GM12878 (cell line): ENCODE data around the gene RPS28. TPM values are rescaled to one million over a fixed set of nuclear protein-coding genes. Genes with fewer than 3 reads are reported as not detected.

Experiments used
- ATAC-seq: fragments of 200-7000 bp; cut with Tn5 transposase; 3 replicates; pipeline ENCODE4 v1.9.1; 2020; ENCODE audit warnings: mild to moderate bottlenecking, moderate library complexity
- BruUV-seq: library from RNA; stranded (reverse); fragments of 400-500 nt; replicated peaks from 2 replicates; lab custom pipeline; 2021; lab: Mats Ljungman, UMichigan
- CTCF ChIA-PET: fragments of 300-600 bp; sonication (Branson Sonifier 250); formaldehyde crosslinking; extraction: SDS; loops from one replicate; lab custom pipeline; 2021; ENCODE audit warnings: inconsistent platforms; lab: Yijun Ruan, JAX
- POLR2A ChIA-PET: fragments of 350-600 bp; formaldehyde crosslinking; extraction: SDS; loops from one replicate; lab custom pipeline; 2021; ENCODE audit warnings: inconsistent platforms; lab: Charles Lee
- RAD21 ChIA-PET: fragments of 300-600 bp; sonication (Branson Sonifier 250); formaldehyde crosslinking; loops from one replicate; lab custom pipeline; 2023; ENCODE audit warnings: antibody characterized with exemption; ENCODE audit not compliant: unreplicated experiment; lab: Charles Lee
- SMC1A ChIA-PET: fragments of 300-600 bp; sonication (Branson Sonifier 250); formaldehyde crosslinking; loops from one replicate; lab custom pipeline; 2023; ENCODE audit not compliant: unreplicated experiment, uncharacterized antibody; lab: Charles Lee
- DNase-seq: peaks from one replicate; pipeline ENCODE4 v3.0.0-alpha.2; 2011; ENCODE audit warnings: low read depth, low spot score
- FAIRE-seq: peaks from 3 replicates; lab custom pipeline; 2011; peaks lifted over from hg19 to GRCh38; lab: Jason Lieb, UNC
- H2AFZ ChIP-seq: 2 replicates; pipeline ENCODE4 v1.6.0; 2011; ENCODE audit warnings: low read depth, low read length, control low read depth; ENCODE audit not compliant: control insufficient read depth
- H3K27ac ChIP-seq: 2 replicates; pipeline ENCODE4 v1.5.1; 2011; ENCODE audit warnings: control low read depth; ENCODE audit not compliant: control insufficient read depth, insufficient read depth
- H3K27me3 ChIP-seq, 2 experiments: replicated peaks in 1 of 2; 2 replicates each; pipeline versions ENCODE4 v1.6.0 to v1.6.1; 2011; ENCODE audit warnings: low read length in 1 of 2; ENCODE audit not compliant: control insufficient read depth in 2 of 2, insufficient read depth in 2 of 2
- H3K36me3 ChIP-seq, 2 experiments: 2 replicates each; pipeline ENCODE4 v1.5.1; 2011; ENCODE audit warnings: low read length in 1 of 2; ENCODE audit not compliant: control insufficient read depth in 2 of 2, insufficient read depth in 2 of 2
- H3K4me1 ChIP-seq: 2 replicates; pipeline ENCODE4 v1.6.1; 2011; ENCODE audit warnings: mild to moderate bottlenecking, low read length, moderate library complexity, mixed read lengths; ENCODE audit not compliant: control insufficient read depth, insufficient read depth
- H3K4me2 ChIP-seq: 2 replicates; pipeline ENCODE4 v1.6.0; 2011; ENCODE audit warnings: control low read depth; ENCODE audit not compliant: control insufficient read depth, insufficient read depth
- H3K4me3 ChIP-seq: fragments of 200-600 bp; sonication (generic); 2 replicates; pipeline ENCODE4 v1.5.1; 2016
- H3K79me2 ChIP-seq: 2 replicates; pipeline ENCODE4 v1.6.0; 2011; ENCODE audit warnings: low read length; ENCODE audit not compliant: control insufficient read depth, insufficient read depth
- H3K9ac ChIP-seq: 2 replicates; pipeline ENCODE4 v1.8.0; 2011; ENCODE audit warnings: low read length, control low read depth, mixed read lengths; ENCODE audit not compliant: control insufficient read depth, insufficient read depth
- H3K9me3 ChIP-seq: replicated peaks from 3 replicates; pipeline ENCODE4 v1.5.1; 2011; ENCODE audit warnings: mild to moderate bottlenecking, low read length; ENCODE audit not compliant: control insufficient read depth, insufficient read depth
- H4K20me1 ChIP-seq: 2 replicates; pipeline ENCODE4 v1.6.0; 2011; ENCODE audit not compliant: control insufficient read depth, insufficient read depth
- FOXM1 ChIP-seq: IDR thresholded peaks from 2 replicates; pipeline ENCODE4 v1.6.1; 2012; ENCODE audit warnings: low read depth, mild to moderate bottlenecking, inconsistent platforms, low read length, moderate library complexity
- HCFC1 ChIP-seq: fragments of 150-350 bp; IDR thresholded peaks from 2 replicates; pipeline ENCODE4 v1.6.1; 2014; ENCODE audit warnings: low read length
- JUND ChIP-seq: IDR thresholded peaks from 2 replicates; pipeline ENCODE4 v1.6.1; 2012; ENCODE audit warnings: low read depth, mild to moderate bottlenecking, low read length, improper control_type of control experiment, moderate library complexity
- NR2C2 ChIP-seq: IDR thresholded peaks from 2 replicates; pipeline ENCODE4 v1.6.1; 2011; ENCODE audit warnings: borderline replicate concordance, low read depth; ENCODE audit not compliant: control insufficient read depth, insufficient read length
- RAD51 ChIP-seq: fragments of 450-650 bp; IDR thresholded peaks from 2 replicates; pipeline ENCODE4 v1.6.1; 2016; ENCODE audit warnings: moderate library complexity, mild to moderate bottlenecking, inconsistent platforms
- RBBP5 ChIP-seq: fragments of 200-600 bp; sonication (generic); conservative IDR thresholded peaks from 2 replicates; pipeline ENCODE4 v1.6.1; 2016
- RELA ChIP-seq: fragments of 450-650 bp; IDR thresholded peaks from 2 replicates; pipeline ENCODE4 v1.8.0; 2014; ENCODE audit warnings: borderline replicate concordance; ENCODE audit not compliant: partially characterized antibody
- SPI1 ChIP-seq: IDR thresholded peaks from 2 replicates; pipeline ENCODE4 v1.6.1; 2011; ENCODE audit warnings: low read depth, mild to moderate bottlenecking, low read length, moderate library complexity, borderline replicate concordance; ENCODE audit not compliant: insufficient read depth
- WRNIP1 ChIP-seq: IDR thresholded peaks from 2 replicates; pipeline ENCODE4 v1.6.1; 2011; ENCODE audit warnings: low read depth, low read length, improper control_type of control experiment, borderline replicate concordance
- YY1 ChIP-seq: IDR thresholded peaks from 2 replicates; pipeline ENCODE4 v1.6.1; 2011; ENCODE audit warnings: low read depth, mild to moderate bottlenecking, low read length
- ZNF217 ChIP-seq: fragments of 450-650 bp; IDR thresholded peaks from 2 replicates; pipeline ENCODE4 v1.6.1; 2017; ENCODE audit warnings: antibody characterized with exemption, mild to moderate bottlenecking
- WGBS: methylation state at CpG from one replicate; pipeline ENCODE4 v1.1.6; 2016; ENCODE audit warnings: low lambda C conversion rate; ENCODE audit not compliant: insufficient replicate concordance, insufficient coverage; ENCODE audit errors: missing lambda C conversion rate; 5-methylcytosine and 5-hydroxymethylcytosine counted together
- in situ Hi-C: fragments of 300-500 bp; cut with MboI; formaldehyde crosslinking; loops from 9 replicates; pipeline ENCODE4 v1.14.3; 2018; ENCODE audit warnings: mixed read lengths
- intact Hi-C: fragments of 100-400 bp; cut with micrococcal nuclease; formaldehyde crosslinking; loops from one replicate; pipeline ENCODE4 v1.14.2; 2022; ENCODE audit not compliant: unreplicated experiment
- polyA plus RNA-seq, 11 experiments: library from polyadenylated mRNA; depleted of rRNA in 4 of 11; unstranded in 6 of 11; stranded (reverse) in 5 of 11; fragments of >200 nt; fragmentation: Nextera tagmentation in 4 of 11; fragmentation: Illumina TruSeq in 1 of 11; extraction: Ambion mirVana in 4 of 11; extraction: Trizol in 1 of 11; gene quantifications; 1 replicate in 1 of 11; 2 replicates in 10 of 11; pipeline versions ENCODE4 v1.2.1 to v1.2.3, GENCODE V29; 2011 to 2016; ENCODE audit warnings: inconsistent platforms in 2 of 11, missing spikeins in 2 of 11, low read depth in 1 of 11
- total RNA-seq, 4 experiments: library from RNA; depleted of rRNA in 3 of 4; stranded (reverse); fragments of >200 nt in 3 of 4; fragmentation: Illumina TruSeq in 1 of 4; extraction: Trizol in 1 of 4; gene quantifications; 2 replicates each; pipeline versions ENCODE4 v1.2.1 to v1.2.3, GENCODE V29; 2013 to 2021
- TF ChIP-seq, protein P1 (sequence below): IDR thresholded peaks from 2 replicates; pipeline ENCODE4 v1.6.1; 2012; ENCODE audit warnings: improper control_type of control experiment, low read depth, low read length; ENCODE audit not compliant: insufficient replicate concordance
- TF ChIP-seq, protein P2 (sequence below): fragments of 150-350 bp; IDR thresholded peaks from 2 replicates; pipeline ENCODE4 v1.6.1; 2014; ENCODE audit warnings: mild to moderate bottlenecking, low read depth, low read length

The RPS28 gene
- total and polyA plus RNA-seq, 10 of the 15 experiments (the other 5 are each of a cell fraction or from before 2014, with no cell fraction given) = 422 to 3,905 (median 1,580) TPM

DNA sequence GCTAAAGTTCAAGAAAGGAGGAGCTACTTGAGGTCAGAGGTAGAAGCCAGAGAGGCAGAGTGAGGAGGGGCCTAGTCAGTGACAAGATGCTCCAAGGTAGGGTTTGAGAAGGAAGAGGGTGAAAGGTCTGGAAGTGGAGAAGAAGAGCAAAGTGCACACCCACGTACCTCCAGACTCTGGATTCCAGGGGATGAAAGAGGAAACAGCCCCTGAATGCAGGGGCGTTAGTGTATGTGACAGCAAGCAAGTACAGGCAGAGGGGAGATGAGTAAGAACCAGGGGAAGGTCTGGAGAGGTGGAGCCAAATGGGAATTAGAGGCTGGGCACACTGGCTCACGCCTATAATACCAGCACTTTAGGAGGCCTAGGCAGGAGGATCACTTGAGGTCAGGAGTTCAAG lies 8.7 kb downstream of the RPS28 start (continued):
- TF ChIP-seq, protein P1, sequence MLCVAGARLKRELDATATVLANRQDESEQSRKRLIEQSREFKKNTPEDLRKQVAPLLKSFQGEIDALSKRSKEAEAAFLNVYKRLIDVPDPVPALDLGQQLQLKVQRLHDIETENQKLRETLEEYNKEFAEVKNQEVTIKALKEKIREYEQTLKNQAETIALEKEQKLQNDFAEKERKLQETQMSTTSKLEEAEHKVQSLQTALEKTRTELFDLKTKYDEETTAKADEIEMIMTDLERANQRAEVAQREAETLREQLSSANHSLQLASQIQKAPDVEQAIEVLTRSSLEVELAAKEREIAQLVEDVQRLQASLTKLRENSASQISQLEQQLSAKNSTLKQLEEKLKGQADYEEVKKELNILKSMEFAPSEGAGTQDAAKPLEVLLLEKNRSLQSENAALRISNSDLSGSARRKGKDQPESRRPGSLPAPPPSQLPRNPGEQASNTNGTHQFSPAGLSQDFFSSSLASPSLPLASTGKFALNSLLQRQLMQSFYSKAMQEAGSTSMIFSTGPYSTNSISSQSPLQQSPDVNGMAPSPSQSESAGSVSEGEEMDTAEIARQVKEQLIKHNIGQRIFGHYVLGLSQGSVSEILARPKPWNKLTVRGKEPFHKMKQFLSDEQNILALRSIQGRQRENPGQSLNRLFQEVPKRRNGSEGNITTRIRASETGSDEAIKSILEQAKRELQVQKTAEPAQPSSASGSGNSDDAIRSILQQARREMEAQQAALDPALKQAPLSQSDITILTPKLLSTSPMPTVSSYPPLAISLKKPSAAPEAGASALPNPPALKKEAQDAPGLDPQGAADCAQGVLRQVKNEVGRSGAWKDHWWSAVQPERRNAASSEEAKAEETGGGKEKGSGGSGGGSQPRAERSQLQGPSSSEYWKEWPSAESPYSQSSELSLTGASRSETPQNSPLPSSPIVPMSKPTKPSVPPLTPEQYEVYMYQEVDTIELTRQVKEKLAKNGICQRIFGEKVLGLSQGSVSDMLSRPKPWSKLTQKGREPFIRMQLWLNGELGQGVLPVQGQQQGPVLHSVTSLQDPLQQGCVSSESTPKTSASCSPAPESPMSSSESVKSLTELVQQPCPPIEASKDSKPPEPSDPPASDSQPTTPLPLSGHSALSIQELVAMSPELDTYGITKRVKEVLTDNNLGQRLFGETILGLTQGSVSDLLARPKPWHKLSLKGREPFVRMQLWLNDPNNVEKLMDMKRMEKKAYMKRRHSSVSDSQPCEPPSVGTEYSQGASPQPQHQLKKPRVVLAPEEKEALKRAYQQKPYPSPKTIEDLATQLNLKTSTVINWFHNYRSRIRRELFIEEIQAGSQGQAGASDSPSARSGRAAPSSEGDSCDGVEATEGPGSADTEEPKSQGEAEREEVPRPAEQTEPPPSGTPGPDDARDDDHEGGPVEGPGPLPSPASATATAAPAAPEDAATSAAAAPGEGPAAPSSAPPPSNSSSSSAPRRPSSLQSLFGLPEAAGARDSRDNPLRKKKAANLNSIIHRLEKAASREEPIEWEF = no peak
- no peak for TF ChIP-seq HCFC1

DNA sequence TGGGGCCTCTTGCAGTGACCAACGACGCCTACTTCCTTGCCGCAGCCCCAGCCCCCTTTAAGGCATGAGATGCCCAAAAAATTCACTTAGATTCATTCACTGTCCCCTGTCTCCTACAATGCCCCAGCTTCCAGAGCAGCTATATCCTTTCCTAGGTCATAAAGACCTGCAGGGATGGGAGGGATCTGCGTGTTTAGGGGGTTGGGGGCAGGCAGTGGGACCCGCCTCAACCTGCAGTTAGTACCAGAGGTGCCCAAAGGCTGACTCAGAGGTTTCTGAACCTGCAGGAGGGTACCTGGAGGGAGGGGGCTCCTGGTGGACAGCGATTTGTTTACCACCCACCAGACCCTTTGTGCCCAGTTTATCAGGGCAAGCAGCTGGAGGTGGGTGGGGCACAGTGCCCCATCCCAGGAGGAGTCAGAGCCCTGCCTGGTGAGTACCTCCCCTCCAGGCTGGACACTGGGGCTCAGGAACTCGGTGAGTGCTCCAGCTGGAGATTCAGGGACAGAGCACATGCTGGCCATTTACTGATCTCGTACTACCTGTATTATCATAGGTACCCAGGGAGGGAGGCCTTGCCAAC lies 10.1 kb downstream of the RPS28 start:
- Histone ChIP-seq H3K9me3 (no peaks in the 10 kb centered on the region), H4K20me1 (no peaks in the 10 kb centered on the region), H2AFZ (no peak overlapping the region), H3K9ac (no peak overlapping the region), H3K4me1 (peaks cover 2% of the 10 kb centered on the region; the same call in 1 of the 2 replicates), H3K4me3 (no peak overlapping the region), H3K27ac (no peak overlapping the region), H3K36me3 (no peaks in the 10 kb centered on the region), H3K4me2 (no peak overlapping the region), H3K79me2 (no peaks in the 10 kb centered on the region), H3K27me3 (peaks cover 2 to 5% of the 10 kb centered on the region in 2 experiments; a peak in 3 of 4 replicates)
- WGBS = 38% methylated on average over 8 of the region's 8 CpGs
- ChIA-PET SMC1A (interaction anchor here (0.5 kb wide), 1 partner anchor 145 kb away, joined by 3 read pairs; no protein-coding TSS in a partner anchor), RAD21 (interaction anchor here (0.7 kb wide), 1 partner anchor 64 kb away, joined by 4 read pairs; no protein-coding TSS in a partner anchor), POLR2A (interaction anchor here (0.6 kb wide), 1 partner anchor 94 kb away, joined by 5 read pairs; no protein-coding TSS in a partner anchor), CTCF (interaction anchor here (1.0 kb wide), 1 partner anchor 23 kb away, joined by 3 read pairs; no protein-coding TSS in a partner anchor)
- no TSS peak for BruUV-seq
- FAIRE-seq (no peak), ATAC-seq (no peak), DNase-seq (no peak)
- TF ChIP-seq RBBP5 (no peak), RELA (no peak), NR2C2 (no peak), FOXM1 (no peak), ZNF217 (no peak), YY1 (no peak), WRNIP1 (no peak), JUND (no peak), SPI1 (no peak), RAD51 (no peak)
- TF ChIP-seq, protein P2, sequence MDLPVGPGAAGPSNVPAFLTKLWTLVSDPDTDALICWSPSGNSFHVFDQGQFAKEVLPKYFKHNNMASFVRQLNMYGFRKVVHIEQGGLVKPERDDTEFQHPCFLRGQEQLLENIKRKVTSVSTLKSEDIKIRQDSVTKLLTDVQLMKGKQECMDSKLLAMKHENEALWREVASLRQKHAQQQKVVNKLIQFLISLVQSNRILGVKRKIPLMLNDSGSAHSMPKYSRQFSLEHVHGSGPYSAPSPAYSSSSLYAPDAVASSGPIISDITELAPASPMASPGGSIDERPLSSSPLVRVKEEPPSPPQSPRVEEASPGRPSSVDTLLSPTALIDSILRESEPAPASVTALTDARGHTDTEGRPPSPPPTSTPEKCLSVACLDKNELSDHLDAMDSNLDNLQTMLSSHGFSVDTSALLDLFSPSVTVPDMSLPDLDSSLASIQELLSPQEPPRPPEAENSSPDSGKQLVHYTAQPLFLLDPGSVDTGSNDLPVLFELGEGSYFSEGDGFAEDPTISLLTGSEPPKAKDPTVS = no peak
- intact Hi-C loops (no loop called here), in situ Hi-C loops (no loop called here)
